Measurements from ENCODE around the gene PTPRM.

Gene PTPRM

GRCh38 chr18:7688580-7688979 lies 121.5 kb downstream of the PTPRM start:
- CTCF ChIA-PET = interaction anchor here (0.5 to 1.4 kb wide), 4 partner anchors 18 to 45 kb away, joined by 3 read pairs; no protein-coding TSS in a partner anchor
- Histone ChIP-seq H3K9me3 (ENCODE audit: control insufficient read depth, insufficient read depth, low read depth, low read length) (no peaks in the 10 kb centered on the region), H3K27ac (ENCODE audit: extremely low read depth, low read depth, low read length) (no peak overlapping the region), H3K36me3 (ENCODE audit: control insufficient read depth in 2 of 2, insufficient read depth in 1 of 2, low read length in 2 of 2) (no peaks in the 10 kb centered on the region), H3K4me1 (ENCODE audit: control insufficient read depth, insufficient read depth, low read length) (peaks cover 16% of the 10 kb centered on the region), H3K4me3 (ENCODE audit: low read depth, low read length) (no peak overlapping the region)
- POLR2A ChIA-PET = no interaction called here
- TF ChIP-seq ZNF624 (tag by site-specific recombination; IDR thresholded peaks at IDR 0.05) = no peak
- no peak for TF ChIP-seq ZNF248 (tag by site-specific recombination; IDR thresholded peaks at IDR 0.05)
- TF ChIP-seq ZFP37 (tag by site-specific recombination; IDR thresholded peaks at IDR 0.05) = no peak
- no peak for TF ChIP-seq ZNF777 (tag by site-specific recombination; IDR thresholded peaks at IDR 0.05; ENCODE audit: borderline replicate concordance)
- no peak for TF ChIP-seq BCL11B (tag by site-specific recombination; IDR thresholded peaks at IDR 0.05; ENCODE audit: low read depth)
- TF ChIP-seq RBAK (tag by site-specific recombination; IDR thresholded peaks at IDR 0.05) = no peak
- no peak for TF ChIP-seq ZNF175 (tag by site-specific recombination; IDR thresholded peaks at IDR 0.05)
- TF ChIP-seq REPIN1 (tag by site-specific recombination; IDR thresholded peaks at IDR 0.05; ENCODE audit: low read depth) = no peak
- no peak for TF ChIP-seq TRIM28 (IDR thresholded peaks at IDR 0.05; ENCODE audit: borderline replicate concordance, low read length)
- TF ChIP-seq ZNF18 (tag by site-specific recombination; IDR thresholded peaks at IDR 0.05) = no peak
- no peak for TF ChIP-seq ZNF837 (tag by site-specific recombination; IDR thresholded peaks at IDR 0.05)
- TF ChIP-seq ZBTB20 (tag by site-specific recombination; IDR thresholded peaks at IDR 0.05) = no peak

- TF ChIP-seq CTCF (tag by site-specific recombination; IDR thresholded peaks at IDR 0.05) (no peak), OSR2 (tag by site-specific recombination; IDR thresholded peaks at IDR 0.05) (no peak), ZNF157 (tag by site-specific recombination; IDR thresholded peaks at IDR 0.05) (no peak), YY1 (tag by site-specific recombination; IDR thresholded peaks at IDR 0.05) (no peak), ZNF426 (tag by site-specific recombination; IDR thresholded peaks at IDR 0.05) (no peak), TCF7L2 (IDR thresholded peaks at IDR 0.05; ENCODE audit: borderline replicate concordance, low read depth, low read length) (no peak), ZBTB48 (tag by site-specific recombination; IDR thresholded peaks at IDR 0.05) (no peak), ZNF24 (tag by site-specific recombination; IDR thresholded peaks at IDR 0.05) (no peak), RBAK (tag by site-specific recombination; IDR thresholded peaks at IDR 0.05) (no peak), ZNF768 (tag by site-specific recombination; IDR thresholded peaks at IDR 0.05) (no peak), ZNF747 (tag by site-specific recombination; IDR thresholded peaks at IDR 0.05) (no peak), SETDB1 (IDR thresholded peaks at IDR 0.05; ENCODE audit: insufficient read length, low read length) (no peak)
- no peak overlapping the region for H3K4me3 ChIP-seq (ENCODE audit: low read depth, low read length)
- H3K4me1 ChIP-seq (ENCODE audit: control insufficient read depth, insufficient read depth, low read length) = peaks cover 7% of the 10 kb centered on the region
- ChIA-PET CTCF (interaction anchor here (0.6 kb wide), 1 partner anchor 458 kb away, joined by 3 read pairs; no protein-coding TSS in a partner anchor), POLR2A (no interaction called here)
- H3K27ac ChIP-seq (ENCODE audit: extremely low read depth, low read depth, low read length) = no peak overlapping the region
- H3K36me3 ChIP-seq (ENCODE audit: control insufficient read depth in 2 of 2, insufficient read depth in 1 of 2, low read length in 2 of 2) = no peaks in the 10 kb centered on the region
- H3K9me3 ChIP-seq (ENCODE audit: control insufficient read depth, insufficient read depth, low read depth, low read length) = no peaks in the 10 kb centered on the region
Observed at GRCh38 chr18:7691206-7691605, 124.1 kb downstream of the PTPRM start.

Measured in HEK293 (cell line).